Measurements from ENCODE around the gene POLE. TPM values are rescaled to one million over a fixed set of nuclear protein-coding genes. Genes with fewer than 3 reads are reported as not detected.
"Not testable (repeated sequence)": the region's sequence is repeated elsewhere in the genome, so short reads cannot be mapped to it uniquely, and the experiment has no call there.

POLE gene
- total RNA-seq, 1 experiment from 2014 or later, result 167 TPM

- H3K27me3 ChIP-seq (replicated peaks; ENCODE audit: control insufficient read depth, insufficient read depth, low read length), result no peaks in the 10 kb centered on the region
- H3K4me1 ChIP-seq, result peaks cover 16% of the 10 kb centered on the region; the same call in 1 of the 2 replicates
- H3K9me3 ChIP-seq, result no peaks in the 10 kb centered on the region
- Mint-ChIP-seq H3K27ac (ENCODE audit: unreplicated experiment) (no peak overlapping the region), H3K27me3 (ENCODE audit: insufficient read depth, unreplicated experiment) (peaks cover 8% of the 10 kb centered on the region), H3K4me3 (ENCODE audit: unreplicated experiment) (peak overlapping the region; percentile 60), H3K9me3 (ENCODE audit: unreplicated experiment) (peaks cover 11% of the 10 kb centered on the region), H3K4me1 (ENCODE audit: low read depth, unreplicated experiment) (peaks cover 11% of the 10 kb centered on the region), H3K36me3 (ENCODE audit: insufficient read depth, unreplicated experiment) (peaks cover 18% of the 10 kb centered on the region)
- ChIA-PET CTCF (no interaction called here), POLR2A (no interaction called here)
- TF ChIP-seq, protein P1, sequence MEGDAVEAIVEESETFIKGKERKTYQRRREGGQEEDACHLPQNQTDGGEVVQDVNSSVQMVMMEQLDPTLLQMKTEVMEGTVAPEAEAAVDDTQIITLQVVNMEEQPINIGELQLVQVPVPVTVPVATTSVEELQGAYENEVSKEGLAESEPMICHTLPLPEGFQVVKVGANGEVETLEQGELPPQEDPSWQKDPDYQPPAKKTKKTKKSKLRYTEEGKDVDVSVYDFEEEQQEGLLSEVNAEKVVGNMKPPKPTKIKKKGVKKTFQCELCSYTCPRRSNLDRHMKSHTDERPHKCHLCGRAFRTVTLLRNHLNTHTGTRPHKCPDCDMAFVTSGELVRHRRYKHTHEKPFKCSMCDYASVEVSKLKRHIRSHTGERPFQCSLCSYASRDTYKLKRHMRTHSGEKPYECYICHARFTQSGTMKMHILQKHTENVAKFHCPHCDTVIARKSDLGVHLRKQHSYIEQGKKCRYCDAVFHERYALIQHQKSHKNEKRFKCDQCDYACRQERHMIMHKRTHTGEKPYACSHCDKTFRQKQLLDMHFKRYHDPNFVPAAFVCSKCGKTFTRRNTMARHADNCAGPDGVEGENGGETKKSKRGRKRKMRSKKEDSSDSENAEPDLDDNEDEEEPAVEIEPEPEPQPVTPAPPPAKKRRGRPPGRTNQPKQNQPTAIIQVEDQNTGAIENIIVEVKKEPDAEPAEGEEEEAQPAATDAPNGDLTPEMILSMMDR (IDR thresholded peaks at IDR 0.05; ENCODE audit: insufficient read depth in 1 of 2, low read depth in 1 of 2, low read length in 1 of 2, severe bottlenecking in 1 of 2, unreplicated experiment in 1 of 2), result no peak
- H3K36me3 ChIP-seq (ENCODE audit: control insufficient read depth, insufficient read depth, low read length), result no peaks in the 10 kb centered on the region
- intact Hi-C loops (cut with micrococcal nuclease; ENCODE audit: unreplicated experiment), result no loop called here
- DNase-seq, result no peak
- BruUV-seq (replicated peaks), result no TSS peak
- H3K4me3 ChIP-seq (ENCODE audit: low read depth, low read length), result no peak overlapping the region
These were observed 85.8 kb downstream of the POLE start for GRCh38 chr12:132601171-132601883.

DNA sequence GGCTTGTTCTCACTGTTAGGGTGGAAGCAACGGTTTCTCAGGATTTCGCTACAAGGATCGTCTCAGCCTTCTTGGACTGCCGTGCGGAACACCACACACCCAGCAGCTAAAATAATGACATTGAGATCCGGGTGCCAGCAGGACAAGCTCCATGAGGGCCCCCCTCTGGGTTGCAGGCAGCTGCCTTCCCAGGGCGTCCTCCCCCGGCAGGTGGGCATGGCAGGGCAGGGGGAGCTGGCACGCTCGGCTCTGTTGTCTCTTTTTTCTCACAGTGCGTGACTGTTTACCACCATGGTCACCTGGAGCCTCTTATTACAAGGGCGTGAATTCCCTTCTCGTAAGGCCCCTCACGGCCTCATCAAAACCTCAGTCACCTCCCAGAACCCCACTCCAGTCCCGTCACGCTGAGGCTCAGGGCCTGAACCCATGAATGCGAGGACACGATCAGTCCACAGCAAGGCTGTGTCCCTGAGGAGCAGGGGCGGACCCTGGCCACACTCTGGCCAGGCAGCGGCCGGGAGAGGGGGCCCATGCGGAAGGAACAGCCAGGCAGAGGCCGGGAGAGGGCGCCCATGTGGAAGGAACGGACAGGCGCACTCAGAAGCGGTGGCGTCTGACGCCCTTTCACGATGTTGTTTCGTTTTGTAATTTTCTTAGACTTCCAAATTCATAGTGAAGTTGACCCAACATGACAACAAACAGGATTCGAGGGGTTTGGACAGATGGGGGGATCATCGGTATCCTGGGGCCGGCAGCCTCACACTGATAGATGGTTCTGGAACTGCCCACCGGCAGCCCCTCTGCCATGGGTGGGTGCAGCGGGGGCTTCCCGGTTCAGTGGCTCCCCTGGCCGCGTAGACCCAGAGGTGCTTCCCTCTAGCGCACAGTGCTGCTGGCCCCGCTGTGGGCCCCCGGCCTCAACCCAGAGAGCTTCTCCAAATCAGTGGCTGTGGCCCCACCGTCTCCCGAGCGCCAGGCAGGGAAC lies 86.8 kb downstream of the POLE start:
- Histone ChIP-seq H3K36me3 (ENCODE audit: control insufficient read depth, insufficient read depth, low read length) (no peaks in the 10 kb centered on the region), H3K4me3 (ENCODE audit: low read depth, low read length) (0 out of 2 replicates have a peak overlapping the region, but pooled peaks have one; percentile 16), H3K4me1 (peaks cover 16% of the 10 kb centered on the region; the same call in 1 of the 2 replicates), H3K27me3 (replicated peaks; ENCODE audit: control insufficient read depth, insufficient read depth, low read length) (no peaks in the 10 kb centered on the region), H3K9me3 (no peaks in the 10 kb centered on the region)
- DNase-seq, result peak; percentile 76 to 84
- intact Hi-C loops (cut with micrococcal nuclease; ENCODE audit: unreplicated experiment), result loop anchor here (1.0 kb wide), 2 partner anchors 15 to 38 kb away; no protein-coding TSS in a partner anchor
- CTCF ChIA-PET, result interaction anchor here (0.7 to 1.0 kb wide), 3 partner anchors 15 to 161 kb away, joined by 3 to 4 read pairs (median 3); no protein-coding TSS in a partner anchor
- Mint-ChIP-seq H3K4me1 (ENCODE audit: low read depth, unreplicated experiment) (peaks cover 11% of the 10 kb centered on the region), H3K36me3 (ENCODE audit: insufficient read depth, unreplicated experiment) (peaks cover 15% of the 10 kb centered on the region), H3K9me3 (ENCODE audit: unreplicated experiment) (peaks cover 11% of the 10 kb centered on the region), H3K27ac (ENCODE audit: unreplicated experiment) (no peak overlapping the region), H3K27me3 (ENCODE audit: insufficient read depth, unreplicated experiment) (peaks cover 8% of the 10 kb centered on the region), H3K4me3 (ENCODE audit: unreplicated experiment) (peak overlapping the region; percentile 60)
- TF ChIP-seq, protein P1 (IDR thresholded peaks at IDR 0.05; ENCODE audit: insufficient read depth in 1 of 2, low read depth in 1 of 2, low read length in 1 of 2, severe bottlenecking in 1 of 2, unreplicated experiment in 1 of 2), result peak; percentile 60 to 93
- POLR2A ChIA-PET, result no interaction called here
- no TSS peak for BruUV-seq (replicated peaks)

DNA sequence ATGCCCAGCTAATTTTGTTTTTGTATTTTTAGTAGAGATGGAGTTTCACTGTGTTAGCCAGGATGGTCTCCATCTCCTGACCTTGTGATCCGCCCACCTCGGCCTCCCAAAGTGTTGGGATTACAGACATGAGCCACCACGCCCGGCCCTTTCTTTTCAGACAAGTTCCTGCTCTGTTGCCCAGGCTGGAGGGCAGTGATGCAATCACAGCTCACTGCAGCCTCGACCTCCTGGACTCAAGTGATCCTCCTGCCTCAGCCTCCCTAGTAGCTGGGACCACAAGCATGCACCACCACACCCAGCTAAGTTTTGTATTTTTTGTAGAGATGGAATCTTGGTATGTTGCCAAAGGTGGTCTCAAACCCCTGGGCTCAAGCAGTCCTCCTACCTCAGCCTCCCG lies 87.6 kb downstream of the POLE start:
- H3K27me3 Mint-ChIP-seq (ENCODE audit: insufficient read depth, unreplicated experiment); POLR2A ChIA-PET; H3K27ac Mint-ChIP-seq (ENCODE audit: unreplicated experiment); intact Hi-C loops (cut with micrococcal nuclease; ENCODE audit: unreplicated experiment); H3K4me3 ChIP-seq (ENCODE audit: low read depth, low read length); H3K36me3 ChIP-seq (ENCODE audit: control insufficient read depth, insufficient read depth, low read length); BruUV-seq (replicated peaks); H3K9me3 ChIP-seq; H3K4me3 Mint-ChIP-seq (ENCODE audit: unreplicated experiment); H3K27me3 ChIP-seq (replicated peaks; ENCODE audit: control insufficient read depth, insufficient read depth, low read length): not testable (repeated sequence)
- peak in 1 of 2 experiments; percentile 27 for DNase-seq
- peaks cover 10% of the 10 kb centered on the region; the same call in 1 of the 2 replicates for H3K4me1 ChIP-seq
- peaks cover 11% of the 10 kb centered on the region for H3K9me3 Mint-ChIP-seq (ENCODE audit: unreplicated experiment)
- H3K4me1 Mint-ChIP-seq (ENCODE audit: low read depth, unreplicated experiment), result peaks cover 11% of the 10 kb centered on the region
- peaks cover 15% of the 10 kb centered on the region for H3K36me3 Mint-ChIP-seq (ENCODE audit: insufficient read depth, unreplicated experiment)
- CTCF ChIA-PET, result interaction anchor here (0.7 to 1.0 kb wide), 3 partner anchors 15 to 161 kb away, joined by 3 to 4 read pairs (median 3); no protein-coding TSS in a partner anchor

Measured in Caco-2 (cell line).